ENCODE measurements around the gene GALNT5.

GRCh38 chr2:157320409-157320808, 62.9 kb downstream of the GALNT5 start:
- TF ChIP-seq, protein P1, sequence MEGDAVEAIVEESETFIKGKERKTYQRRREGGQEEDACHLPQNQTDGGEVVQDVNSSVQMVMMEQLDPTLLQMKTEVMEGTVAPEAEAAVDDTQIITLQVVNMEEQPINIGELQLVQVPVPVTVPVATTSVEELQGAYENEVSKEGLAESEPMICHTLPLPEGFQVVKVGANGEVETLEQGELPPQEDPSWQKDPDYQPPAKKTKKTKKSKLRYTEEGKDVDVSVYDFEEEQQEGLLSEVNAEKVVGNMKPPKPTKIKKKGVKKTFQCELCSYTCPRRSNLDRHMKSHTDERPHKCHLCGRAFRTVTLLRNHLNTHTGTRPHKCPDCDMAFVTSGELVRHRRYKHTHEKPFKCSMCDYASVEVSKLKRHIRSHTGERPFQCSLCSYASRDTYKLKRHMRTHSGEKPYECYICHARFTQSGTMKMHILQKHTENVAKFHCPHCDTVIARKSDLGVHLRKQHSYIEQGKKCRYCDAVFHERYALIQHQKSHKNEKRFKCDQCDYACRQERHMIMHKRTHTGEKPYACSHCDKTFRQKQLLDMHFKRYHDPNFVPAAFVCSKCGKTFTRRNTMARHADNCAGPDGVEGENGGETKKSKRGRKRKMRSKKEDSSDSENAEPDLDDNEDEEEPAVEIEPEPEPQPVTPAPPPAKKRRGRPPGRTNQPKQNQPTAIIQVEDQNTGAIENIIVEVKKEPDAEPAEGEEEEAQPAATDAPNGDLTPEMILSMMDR (IDR thresholded peaks at IDR 0.05), result no peak
- TF ChIP-seq TCF7L2 (IDR thresholded peaks at IDR 0.05; ENCODE audit: low read depth, low read length), result no peak
- TF ChIP-seq POLR2AphosphoS5 (IDR thresholded peaks at IDR 0.05; ENCODE audit: low read depth, low read length), result no peak
- TF ChIP-seq, protein P2, sequence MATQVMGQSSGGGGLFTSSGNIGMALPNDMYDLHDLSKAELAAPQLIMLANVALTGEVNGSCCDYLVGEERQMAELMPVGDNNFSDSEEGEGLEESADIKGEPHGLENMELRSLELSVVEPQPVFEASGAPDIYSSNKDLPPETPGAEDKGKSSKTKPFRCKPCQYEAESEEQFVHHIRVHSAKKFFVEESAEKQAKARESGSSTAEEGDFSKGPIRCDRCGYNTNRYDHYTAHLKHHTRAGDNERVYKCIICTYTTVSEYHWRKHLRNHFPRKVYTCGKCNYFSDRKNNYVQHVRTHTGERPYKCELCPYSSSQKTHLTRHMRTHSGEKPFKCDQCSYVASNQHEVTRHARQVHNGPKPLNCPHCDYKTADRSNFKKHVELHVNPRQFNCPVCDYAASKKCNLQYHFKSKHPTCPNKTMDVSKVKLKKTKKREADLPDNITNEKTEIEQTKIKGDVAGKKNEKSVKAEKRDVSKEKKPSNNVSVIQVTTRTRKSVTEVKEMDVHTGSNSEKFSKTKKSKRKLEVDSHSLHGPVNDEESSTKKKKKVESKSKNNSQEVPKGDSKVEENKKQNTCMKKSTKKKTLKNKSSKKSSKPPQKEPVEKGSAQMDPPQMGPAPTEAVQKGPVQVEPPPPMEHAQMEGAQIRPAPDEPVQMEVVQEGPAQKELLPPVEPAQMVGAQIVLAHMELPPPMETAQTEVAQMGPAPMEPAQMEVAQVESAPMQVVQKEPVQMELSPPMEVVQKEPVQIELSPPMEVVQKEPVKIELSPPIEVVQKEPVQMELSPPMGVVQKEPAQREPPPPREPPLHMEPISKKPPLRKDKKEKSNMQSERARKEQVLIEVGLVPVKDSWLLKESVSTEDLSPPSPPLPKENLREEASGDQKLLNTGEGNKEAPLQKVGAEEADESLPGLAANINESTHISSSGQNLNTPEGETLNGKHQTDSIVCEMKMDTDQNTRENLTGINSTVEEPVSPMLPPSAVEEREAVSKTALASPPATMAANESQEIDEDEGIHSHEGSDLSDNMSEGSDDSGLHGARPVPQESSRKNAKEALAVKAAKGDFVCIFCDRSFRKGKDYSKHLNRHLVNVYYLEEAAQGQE (IDR thresholded peaks at IDR 0.05; ENCODE audit: insufficient read depth in 1 of 2, low read depth in 2 of 2, low read length in 1 of 2), result no peak

Data from Panc1 (cell line).